HG03439 (cell line): ENCODE measurements around the gene STX1B.

Experiments
- ATAC-seq: cut with Tn5 transposase; IDR thresholded peaks from one replicate; pipeline ENCODE4 v1.9.1; 2021; ENCODE audit warnings: mild to moderate bottlenecking, moderate library complexity; ENCODE audit not compliant: unreplicated experiment

The STX1B gene

DNA sequence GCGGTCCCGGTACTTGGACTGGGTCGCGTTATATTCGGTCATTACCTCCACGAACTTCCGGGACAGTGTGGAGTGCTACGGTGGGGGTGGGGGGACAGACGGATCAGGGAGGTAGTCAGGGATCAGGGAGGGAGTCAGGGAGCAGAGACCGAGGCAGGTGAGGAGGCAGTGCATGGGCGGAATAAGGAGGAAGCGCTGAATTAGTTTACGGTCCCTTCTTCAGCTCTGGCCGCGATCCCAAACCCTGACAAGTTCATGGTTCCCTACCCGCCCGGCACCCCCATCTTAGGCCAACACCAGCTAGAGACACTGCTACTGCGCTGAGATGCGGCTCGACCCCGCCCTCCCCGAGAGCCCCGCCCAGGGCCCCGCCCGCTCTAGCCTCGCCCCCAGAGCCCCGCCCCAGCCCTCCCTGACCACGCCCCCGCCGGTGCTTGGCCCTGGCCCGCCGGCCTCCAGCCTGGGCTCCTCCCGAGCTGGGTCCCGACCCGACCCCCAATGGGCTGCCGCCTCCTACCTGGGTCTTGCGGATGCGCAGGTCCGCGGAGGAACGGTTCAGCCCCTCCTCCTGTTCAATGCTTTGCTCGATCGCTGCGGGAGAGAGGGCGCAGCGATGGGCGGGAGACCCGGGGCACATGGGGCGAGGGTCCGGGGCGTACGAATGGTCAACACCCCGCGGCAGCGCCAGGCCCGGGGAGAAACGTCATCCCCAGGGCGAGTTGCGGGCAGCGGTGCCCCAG lies 13.3 kb downstream of the STX1B start:
- peak; percentile 47 for ATAC-seq

DNA sequence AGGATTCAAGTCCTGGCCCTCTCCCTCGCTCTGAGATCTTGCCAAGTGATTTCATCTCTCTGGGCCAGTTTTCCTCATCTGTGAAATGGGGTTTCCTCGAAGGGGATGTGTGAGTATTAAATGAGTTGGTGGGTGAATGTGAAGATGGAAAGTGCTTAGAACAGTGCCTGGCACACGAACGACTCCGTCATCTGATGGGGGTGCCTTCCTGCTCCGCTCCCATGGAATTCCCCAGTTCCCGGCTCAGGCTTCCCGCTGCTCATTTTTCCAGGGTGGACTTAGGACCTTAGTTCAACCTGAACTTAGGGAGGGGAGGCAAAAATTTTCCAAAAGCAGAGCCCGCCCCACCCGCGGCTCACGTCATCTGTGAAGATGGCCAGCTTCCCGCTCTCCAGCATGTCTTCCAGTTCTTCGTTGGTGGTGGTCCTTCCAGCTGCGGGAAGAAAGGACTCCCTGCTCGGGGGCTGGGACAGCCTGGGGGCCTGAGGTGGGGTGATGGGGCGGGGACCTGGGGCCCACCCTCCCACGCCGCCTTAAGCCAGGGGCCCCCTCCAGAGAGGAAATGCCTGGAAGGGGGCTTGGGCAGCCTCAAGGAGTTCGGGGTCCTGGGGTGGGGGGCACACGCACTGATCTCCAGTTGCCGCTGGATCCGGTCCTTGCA lies 14.0 kb downstream of the STX1B start:
- ATAC-seq, result no peak

DNA sequence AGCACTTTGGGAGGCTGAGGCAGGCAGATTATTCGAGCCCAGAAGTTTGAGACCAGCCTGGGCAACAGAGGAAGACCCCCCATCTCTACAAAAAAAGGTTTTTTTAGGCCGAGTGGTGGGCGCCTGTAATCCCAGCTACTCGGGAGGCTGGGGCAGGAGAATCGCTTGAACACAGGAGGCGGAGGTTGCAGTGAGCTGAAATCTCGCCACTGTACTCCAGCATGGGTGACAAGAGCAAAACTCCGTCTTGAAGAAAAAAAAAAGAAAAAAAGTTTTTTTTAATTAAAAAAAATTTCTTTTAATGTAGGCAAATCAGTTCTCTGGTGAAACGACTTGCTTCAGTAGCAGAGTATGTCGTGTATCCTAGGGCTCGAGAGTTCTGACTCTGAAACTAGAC lies 14.5 kb downstream of the STX1B start:
- no peak for ATAC-seq

DNA sequence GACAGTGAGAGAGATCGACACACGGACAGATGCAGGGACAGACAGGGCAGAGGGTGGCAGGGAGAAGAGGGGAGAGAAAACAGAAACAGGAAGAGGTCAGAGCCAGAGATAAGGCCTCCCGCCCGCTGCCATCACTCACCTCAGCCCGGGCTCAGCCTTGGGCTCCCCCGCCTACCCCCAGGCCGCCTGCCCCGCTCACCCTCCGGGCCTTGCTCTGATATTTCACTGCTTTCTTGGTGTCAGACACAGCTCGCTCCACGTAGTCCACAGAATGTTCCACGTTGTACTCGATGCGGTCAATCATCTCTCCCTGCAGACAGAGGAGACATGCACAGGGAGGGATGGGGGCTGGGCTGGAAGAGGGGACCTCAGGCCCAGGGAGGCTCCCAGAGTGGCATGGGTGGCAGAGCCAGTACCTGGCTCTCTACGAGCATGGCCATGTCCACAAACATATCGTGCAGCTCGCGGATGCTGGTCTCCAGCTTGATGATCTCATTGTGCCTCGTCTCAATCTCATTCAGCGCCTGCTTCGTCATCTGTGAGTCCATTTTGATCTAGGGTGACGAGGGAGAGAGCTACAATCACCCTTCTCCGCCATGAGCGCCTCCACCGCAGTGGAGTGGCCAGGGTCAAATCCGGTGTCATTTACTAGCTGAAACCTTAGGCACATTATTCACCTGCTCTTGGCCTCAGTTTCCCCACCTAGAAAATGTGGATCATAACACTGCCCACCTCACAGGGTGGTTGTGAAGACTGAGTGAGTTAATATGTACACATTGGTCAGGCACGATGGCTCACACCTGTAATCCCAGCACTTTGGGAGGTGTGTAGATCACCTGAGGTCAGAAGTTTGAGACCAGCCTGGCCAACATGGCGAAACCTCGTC lies 17.3 kb downstream of the STX1B start:
- no peak for ATAC-seq

DNA sequence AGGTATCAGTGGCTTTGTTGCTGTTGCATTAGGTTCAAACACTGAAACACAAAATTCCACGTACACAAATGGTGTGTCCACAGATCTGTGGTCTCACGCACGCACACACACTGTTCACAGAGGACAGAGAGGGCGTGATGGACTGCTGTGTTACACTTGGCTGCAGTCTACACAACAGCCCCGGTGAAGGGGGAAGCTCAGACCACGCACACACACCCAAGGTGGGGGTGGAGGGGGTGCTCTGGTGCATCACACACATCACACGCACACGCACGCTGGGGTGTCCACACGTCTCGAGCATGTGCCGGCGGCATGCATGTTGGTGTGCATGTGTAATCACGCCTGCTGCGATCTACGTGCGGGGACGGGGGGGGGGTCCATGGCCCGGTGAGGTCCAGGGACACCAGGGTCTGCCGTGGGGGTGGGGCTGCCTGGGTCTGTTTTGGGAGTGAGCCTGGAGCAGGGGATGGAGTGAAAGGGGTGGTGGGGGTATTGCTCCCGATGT lies 18.1 kb downstream of the STX1B start:
- ATAC-seq, result no peak

DNA sequence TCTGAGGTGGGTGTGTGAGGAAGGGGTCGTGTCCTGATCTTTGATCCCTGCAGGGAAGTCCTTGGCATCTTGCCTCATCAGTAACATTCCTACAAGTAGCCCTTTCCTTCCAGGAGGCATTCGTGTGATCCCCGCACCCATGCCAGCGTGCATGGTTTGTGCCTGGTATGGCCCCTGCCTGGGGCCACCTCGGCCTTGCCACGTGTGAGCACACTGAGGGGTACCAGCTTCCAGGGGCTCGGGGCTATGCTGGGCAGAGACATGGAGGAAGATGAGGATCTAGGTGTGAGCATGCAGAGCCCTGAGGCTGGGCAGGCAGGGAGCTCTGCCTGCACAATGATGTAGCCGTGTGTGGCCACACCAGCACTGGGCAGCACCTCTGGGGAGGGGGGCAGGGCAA lies 19.4 kb downstream of the STX1B start:
- no peak for ATAC-seq

DNA sequence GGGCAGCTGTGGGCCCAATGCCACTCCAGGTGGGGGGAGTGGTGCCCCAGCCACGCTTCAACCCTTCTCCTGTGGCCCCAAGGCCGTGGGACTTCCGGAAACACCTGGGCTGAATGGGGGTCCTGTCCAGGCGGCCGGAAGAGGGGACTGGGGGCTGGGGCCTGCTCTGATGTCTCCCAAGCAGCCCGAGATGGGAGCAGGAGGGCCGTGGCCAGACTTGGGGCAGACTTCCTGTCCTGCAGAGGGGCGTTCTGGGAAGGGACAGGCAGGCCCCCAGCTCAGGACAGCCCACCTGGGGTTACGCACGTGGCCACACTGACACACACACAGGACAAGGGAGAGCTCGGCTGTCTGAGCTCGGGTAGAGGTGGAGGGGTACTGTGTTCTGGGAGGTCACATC lies 20.3 kb downstream of the STX1B start:
- no peak for ATAC-seq

DNA sequence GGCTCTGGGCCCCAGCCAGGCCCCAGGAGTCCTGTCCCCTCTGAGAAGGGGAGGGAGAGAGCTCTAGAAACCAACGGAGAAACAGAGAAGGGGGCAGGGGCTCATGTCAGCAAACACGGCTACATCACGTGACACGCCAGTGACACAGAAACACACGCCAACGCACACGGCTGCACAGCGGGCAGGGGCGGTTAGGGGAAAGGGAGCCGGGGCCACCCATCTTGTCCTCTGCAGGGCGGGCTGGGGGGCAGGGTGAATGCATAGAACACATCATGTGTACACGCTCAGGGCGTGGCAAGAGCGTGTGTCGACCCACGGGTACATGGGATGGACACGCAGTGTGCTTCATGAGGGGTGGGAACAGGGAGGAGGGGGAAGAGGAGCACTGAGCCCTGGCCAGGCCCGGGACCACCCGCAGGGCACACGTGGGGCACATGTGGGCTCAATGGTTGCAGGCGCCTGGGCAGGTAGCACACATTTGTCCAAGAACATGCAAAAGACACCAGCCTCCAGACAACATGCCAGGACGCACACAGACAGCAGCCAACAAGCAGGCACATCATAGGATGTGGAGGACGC lies 20.9 kb downstream of the STX1B start:
- ATAC-seq, result no peak

DNA sequence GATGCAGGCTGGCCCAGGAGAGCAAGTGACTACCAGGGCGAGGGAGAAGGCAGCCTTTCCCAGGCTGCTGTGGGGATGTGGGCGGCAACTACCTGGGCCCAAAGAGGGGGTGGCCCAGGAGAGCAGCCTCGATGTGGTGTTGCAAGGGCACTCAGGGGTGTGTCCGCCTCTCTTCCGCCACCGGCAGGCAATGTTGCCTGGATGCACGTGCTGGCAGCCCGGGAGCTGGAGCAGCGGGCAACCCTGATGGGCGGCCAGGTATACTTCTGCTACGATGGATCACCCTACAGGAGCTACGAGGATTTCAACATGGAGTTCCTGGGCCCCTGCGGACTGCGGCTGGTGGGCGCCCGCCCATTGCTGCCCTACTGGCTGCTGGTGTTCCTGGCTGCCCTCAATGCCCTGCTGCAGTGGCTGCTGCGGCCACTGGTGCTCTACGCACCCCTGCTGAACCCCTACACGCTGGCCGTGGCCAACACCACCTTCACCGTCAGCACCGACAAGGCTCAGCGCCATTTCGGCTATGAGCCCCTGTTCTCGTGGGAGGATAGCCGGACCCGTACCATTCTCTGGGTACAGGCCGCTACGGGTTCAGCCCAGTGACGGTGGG lies 22.8 kb downstream of the STX1B start:
- no peak for ATAC-seq

DNA sequence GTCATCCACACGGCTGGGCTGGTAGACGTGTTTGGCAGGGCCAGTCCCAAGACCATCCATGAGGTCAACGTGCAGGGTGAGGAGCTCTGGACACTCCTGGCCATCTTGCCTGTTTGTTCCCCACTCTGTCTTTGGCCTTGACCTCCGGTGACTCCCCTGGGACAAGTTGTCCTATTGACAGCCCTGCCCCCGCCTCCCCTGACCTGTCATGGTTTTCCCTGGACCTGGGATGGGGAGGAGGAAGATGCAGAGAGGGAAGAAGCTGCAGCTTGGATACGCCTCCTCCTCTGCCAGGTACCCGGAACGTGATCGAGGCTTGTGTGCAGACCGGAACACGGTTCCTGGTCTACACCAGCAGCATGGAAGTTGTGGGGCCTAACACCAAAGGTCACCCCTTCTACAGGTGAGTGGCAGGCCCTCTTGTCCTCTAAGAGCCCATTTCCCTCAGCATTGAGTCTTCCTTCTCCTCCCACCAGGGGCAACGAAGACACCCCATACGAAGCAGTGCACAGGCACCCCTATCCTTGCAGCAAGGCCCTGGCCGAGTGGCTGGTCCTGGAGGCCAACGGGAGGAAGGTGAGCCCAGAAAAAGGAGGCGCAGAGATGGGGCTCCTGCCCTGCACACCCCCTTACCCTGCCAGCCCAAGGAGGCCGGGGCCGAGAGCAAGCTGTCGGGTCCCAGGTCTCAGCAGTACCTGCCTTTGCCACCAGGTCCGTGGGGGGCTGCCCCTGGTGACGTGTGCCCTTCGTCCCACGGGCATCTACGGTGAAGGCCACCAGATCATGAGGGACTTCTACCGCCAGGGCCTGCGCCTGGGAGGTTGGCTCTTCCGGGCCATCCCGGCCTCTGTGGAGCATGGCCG lies 24.1 kb downstream of the STX1B start:
- ATAC-seq, result no peak

DNA sequence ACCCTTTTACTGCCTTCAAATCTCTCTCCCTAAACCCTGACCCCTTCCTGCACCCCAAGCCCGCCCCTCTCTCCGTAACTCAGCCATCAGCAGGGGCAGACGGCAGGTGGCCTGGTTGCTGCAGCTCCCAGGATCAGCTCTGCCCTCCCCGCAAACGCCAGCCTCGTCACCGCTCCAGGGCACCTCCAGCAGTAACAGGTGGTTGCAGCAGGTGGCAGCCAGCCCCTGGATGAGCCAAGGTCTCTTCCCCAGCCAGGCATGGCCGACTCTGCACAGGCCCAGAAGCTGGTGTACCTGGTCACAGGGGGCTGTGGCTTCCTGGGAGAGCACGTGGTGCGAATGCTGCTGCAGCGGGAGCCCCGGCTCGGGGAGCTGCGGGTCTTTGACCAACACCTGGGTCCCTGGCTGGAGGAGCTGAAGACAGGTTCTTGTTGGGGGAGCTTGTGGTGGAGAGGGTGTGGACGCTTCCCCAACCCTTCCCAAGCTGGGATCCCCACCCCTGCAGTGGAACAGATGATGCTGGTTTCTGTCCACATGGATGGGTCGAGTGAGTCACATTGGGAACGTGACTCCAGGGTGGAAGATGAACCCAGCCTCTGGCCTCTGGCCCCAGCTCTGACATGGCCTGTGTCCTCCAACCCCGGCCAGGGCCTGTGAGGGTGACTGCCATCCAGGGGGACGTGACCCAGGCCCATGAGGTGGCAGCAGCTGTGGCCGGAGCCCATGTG lies 24.9 kb downstream of the STX1B start:
- ATAC-seq, result no peak

DNA sequence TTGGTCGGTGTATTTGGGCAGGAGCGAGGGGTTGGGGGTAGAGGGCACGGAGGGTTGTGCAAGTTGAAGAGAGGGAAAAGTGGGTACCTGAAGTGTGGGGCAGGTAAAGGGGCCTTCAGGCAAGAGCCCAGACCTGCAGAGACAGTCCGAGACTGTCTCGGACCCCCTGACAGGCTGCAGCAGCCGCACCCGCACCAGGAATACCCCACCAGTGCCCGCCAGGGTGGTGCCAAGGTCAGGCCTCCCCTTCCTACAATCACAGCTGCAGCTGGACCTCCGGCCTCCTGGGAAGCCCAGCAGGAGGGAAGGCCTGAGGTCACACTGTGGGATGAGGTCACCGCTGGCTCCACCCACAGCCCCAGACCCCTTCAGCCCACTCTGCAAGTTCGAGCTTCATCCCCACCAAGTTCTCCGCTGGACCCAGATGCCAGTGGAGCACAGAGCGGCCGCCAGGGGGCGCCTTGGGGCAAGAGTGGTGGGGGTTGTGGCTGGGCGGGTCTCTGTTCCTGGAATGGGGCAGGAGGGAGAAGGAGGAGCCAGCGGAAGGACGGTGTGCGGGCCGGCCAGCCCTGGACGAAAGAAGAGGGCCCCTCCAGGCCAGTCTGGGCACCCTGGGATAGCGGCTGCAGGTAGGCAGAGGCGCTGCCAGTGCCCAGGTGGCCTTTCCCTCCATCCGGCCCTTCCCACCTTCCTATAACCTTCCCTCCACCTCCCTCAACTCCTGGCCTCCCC lies 25.6 kb downstream of the STX1B start, which contains the start of gene HSD3B7:
Gene HSD3B7 (plus strand): TSS at position 539 of the 732 bp plus-strand sequence. CDS start 452 bp downstream, outside the sequence.
- peak; percentile 43 for ATAC-seq

DNA sequence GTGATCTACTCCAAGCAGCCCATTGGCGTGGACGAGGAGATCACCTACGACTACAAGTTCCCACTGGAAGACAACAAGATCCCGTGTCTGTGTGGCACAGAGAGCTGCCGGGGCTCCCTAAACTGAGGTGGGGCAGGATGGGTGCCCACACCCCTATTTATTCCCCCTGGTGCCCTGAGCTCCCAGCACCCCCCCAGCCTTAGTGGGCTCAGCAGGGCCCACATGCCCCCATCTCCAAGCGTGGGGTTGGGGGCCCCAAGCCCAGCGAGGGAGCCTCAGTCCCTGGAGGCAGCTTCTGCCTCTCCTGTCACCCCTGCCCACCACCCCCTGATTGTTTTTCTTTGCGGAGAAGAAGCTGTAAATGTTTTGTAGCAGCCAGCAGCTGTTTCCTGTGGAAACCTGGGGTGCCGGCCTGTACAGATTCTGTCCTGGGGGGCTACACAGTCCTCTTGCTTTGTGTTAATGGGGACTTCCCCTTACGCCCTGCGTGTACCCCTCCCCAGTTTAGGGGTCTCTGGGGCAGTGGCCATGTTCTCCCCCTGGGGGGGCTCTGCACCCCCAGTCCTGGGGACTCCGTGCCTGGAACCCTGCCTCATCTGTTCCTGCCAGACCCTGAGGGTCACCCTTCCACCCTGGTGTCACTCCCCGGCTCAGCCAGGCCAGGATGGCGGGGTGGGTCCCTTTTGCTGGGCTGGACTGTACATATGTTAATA lies 26.4 kb downstream of the STX1B start:
- ATAC-seq, result no peak

DNA sequence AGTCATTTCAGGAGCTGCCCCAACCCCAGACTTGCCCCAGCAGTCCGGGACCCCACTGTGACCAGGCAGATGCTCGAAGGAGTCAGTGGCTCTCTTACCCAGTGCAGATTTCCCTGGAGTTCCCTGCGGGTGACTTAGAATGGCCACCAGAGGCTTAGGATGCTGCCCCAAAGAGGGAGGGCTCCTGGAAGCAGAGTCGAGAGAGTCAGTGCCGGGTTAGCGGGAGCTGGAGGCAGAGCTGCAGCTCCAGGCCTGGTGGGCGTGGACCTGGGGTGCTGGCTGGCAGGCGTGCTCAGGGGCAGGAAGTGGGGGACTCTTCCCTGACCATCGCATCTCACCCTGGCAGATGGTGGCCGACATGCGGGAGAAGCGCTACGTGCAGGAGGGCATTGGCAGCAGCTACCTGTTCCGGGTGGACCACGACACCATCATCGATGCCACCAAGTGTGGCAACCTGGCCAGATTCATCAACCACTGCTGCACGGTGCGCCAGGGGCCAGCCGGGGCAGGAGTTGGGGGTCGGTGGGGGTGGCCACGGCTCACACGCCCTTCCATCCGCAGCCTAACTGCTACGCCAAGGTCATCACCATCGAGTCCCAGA lies 27.0 kb downstream of the STX1B start:
- no peak for ATAC-seq

DNA sequence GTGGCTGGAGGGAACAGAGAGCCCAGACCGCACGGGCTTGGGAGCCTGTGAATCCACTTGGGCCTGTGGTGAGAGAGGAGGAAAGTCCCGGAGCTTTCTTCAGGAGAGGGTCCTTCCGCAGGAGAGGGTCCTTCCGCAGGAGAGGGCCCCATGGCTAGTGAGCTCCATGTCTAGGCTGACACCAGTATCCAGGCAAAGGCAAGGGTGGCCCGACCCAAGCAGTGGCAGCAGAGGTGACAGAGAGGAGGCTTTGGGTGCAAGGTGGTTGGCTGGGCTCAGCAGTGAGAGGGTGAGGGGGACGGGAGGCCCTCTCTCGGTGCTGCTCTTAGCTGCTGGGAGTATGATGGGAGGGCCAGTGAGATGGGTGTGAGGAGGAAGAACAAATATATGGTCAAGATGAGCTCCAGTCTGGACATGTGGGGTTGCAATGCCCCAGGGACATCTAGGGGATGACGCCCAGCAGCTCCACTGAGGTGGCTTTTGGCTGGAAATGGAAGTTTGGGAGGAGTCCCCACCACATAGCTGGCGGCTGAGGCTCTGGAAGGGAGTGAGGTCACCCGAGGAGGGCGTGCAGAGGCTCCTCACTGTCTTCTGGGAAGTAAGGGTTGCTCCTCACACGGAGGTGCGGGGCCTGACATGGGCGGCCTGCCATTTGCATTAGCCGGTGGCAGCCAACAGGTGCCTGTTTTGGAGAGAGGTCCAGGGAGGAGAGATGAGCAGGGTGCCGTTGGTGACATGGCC lies 27.7 kb downstream of the STX1B start:
- no peak for ATAC-seq

DNA sequence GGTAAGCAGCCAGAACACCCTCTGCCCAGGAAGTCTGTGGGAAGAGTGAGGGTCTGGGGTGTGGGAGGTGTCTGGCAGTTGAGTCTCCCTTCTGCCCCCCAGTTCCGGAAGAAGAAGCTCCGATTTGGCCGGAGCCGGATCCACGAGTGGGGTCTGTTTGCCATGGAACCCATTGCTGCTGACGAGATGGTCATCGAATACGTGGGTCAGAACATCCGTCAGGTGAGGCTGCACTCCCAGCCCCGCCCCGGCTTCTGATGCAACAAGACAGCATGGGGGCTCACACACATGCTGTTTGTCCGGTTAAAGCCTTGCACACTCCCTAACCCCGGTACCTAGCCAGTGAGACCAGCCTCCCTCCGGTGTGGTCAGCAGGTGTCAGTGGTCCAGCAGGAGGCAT lies 29.5 kb downstream of the STX1B start:
- ATAC-seq, result no peak

DNA sequence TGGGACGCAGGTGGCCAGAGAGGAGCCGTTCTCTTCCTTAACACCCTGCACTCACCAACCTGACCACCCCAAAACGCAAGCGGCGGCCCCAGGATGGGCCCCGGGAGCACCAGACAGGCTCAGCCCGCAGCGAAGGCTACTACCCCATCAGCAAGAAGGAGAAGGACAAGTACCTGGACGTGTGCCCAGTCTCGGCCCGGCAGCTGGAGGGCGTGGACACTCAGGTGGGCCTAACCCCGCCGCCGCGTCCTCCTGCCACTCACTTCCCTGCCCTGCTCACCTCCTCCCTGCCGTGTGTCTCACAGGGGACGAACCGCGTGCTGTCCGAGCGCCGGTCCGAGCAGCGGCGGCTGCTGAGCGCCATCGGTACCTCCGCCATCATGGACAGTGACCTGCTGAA lies 30.0 kb downstream of the STX1B start:
- no peak for ATAC-seq
